ENCODE measurements around the gene TMEM181.

The TMEM181 gene

GRCh38 chr6:158574800-158575199 is 14.9 kb downstream of the TMEM181 start:
- no peak overlapping the region for H3K4me3 ChIP-seq (ENCODE audit: low read depth, low read length)
- no peak for TF ChIP-seq CTCF (IDR thresholded peaks at IDR 0.05; ENCODE audit: control insufficient read depth, extremely low read depth, insufficient read depth)
- DNase-seq (ENCODE audit: low read depth), result no peak

DNA sequence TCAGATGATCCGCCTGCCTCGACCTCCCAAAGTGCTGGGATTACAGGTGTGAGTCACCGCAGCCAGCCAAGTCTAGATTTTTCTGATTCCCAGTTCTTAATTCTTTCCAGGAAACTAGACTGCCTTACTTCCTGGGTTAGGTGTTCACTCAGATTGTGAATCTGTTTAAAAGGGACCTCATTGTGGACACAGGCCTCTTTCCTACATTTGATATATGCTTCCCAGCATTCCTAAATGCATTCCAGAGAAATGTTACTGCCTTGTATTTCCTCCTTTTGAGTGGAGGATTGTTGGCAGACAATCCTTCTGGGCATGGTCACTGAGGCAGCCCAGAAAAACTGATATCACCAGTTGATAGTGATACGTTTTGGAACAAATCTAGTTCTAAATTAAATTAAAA is 15.7 kb downstream of the TMEM181 start:
- DNase-seq (ENCODE audit: low read depth), result no peak
- TF ChIP-seq CTCF (IDR thresholded peaks at IDR 0.05; ENCODE audit: control insufficient read depth, extremely low read depth, insufficient read depth), result no peak
- no peak overlapping the region for H3K4me3 ChIP-seq (ENCODE audit: low read depth, low read length)

DNA sequence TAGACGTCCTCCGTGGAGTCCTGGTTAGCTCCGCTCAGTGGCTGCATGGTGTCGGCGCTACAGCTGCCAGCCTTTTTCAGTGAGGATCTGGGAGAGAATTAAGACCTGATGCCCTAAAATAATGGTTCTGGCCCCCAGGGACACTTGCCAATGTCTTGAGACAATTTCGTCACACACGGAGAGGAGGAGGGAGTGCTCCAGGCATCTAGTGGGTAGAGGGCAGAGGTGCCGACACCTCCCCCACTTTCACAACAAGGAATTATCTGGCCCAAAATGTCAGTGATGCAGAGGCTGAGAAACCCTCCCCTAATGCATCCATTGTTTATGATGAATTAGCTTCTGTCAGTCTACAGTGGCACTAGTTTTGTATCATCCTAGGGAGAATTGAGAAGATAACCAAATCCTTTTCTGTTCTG is 24.4 kb downstream of the TMEM181 start:
- no peak overlapping the region for H3K4me3 ChIP-seq (ENCODE audit: low read depth, low read length)
- no peak for TF ChIP-seq CTCF (IDR thresholded peaks at IDR 0.05; ENCODE audit: control insufficient read depth, extremely low read depth, insufficient read depth)
- DNase-seq (ENCODE audit: low read depth), result no peak

DNA sequence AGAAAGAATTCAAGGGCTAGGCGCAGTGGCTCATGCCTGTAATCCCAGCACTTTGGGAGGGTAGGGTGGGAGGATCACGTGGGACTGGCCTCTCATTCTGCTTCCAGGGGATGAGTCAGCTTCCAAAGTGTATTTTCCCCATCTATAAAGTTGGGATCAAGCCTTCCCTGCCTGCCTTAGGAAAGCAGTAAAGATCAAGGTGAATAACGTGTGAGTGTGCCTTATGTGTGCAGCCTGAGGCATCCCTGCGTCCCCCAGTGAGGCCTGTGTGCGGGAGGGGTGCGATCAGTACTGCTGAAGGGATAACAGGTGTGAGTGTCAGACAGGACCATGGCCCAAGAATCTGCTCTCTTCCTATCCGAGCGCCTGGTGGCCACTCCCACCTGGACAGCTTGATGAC is 26.8 kb downstream of the TMEM181 start:
- no peak for DNase-seq (ENCODE audit: low read depth)
- no peak for TF ChIP-seq CTCF (IDR thresholded peaks at IDR 0.05; ENCODE audit: control insufficient read depth, extremely low read depth, insufficient read depth)

DNA sequence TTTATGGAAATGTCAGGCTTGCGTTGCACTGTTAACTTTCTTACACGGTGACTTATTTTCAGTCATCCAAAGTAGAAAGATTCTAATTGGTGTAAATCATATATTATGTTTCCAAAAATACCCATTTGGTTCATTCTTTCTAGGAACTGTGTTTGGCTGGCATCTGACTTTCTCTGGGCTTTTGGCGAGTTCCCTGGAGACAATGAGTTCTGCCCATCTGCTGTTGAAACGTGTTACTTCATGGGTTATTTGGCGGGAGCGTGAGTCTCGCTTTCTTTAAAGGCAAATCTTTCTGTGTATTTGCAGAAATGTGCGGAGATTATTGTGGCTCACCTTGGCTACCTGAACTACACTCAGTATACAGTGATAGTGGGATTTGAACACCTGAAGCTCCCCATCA is 29.5 kb downstream of the TMEM181 start:
- DNase-seq (ENCODE audit: low read depth), result no peak
- TF ChIP-seq CTCF (IDR thresholded peaks at IDR 0.05; ENCODE audit: control insufficient read depth, extremely low read depth, insufficient read depth), result no peak
- H3K4me3 ChIP-seq (ENCODE audit: low read depth, low read length), result no peak overlapping the region

More for the DNA sequence above, 26.8 kb downstream of the TMEM181 start:
- no peak overlapping the region for H3K4me3 ChIP-seq (ENCODE audit: low read depth, low read length)

GRCh38 chr6:158591134-158591809 is 31.4 kb downstream of the TMEM181 start:
- no peak overlapping the region for H3K4me3 ChIP-seq (ENCODE audit: low read depth, low read length)
- no peak for TF ChIP-seq CTCF (IDR thresholded peaks at IDR 0.05; ENCODE audit: control insufficient read depth, extremely low read depth, insufficient read depth)
- no peak for DNase-seq (ENCODE audit: low read depth)

- no peak overlapping the region for H3K4me3 ChIP-seq (ENCODE audit: low read depth, low read length)
- DNase-seq (ENCODE audit: low read depth), result no peak
- TF ChIP-seq CTCF (IDR thresholded peaks at IDR 0.05; ENCODE audit: control insufficient read depth, extremely low read depth, insufficient read depth), result no peak
Observed at GRCh38 chr6:158591810-158592209, 31.9 kb downstream of the TMEM181 start.

All from LNCaP clone FGC (cell line).